Keratinocyte (primary cell): Measurements from ENCODE around the gene WDR74. TPM values are rescaled to one million over a fixed set of nuclear protein-coding genes. Genes with fewer than 3 reads are reported as not detected.

Experiments
- DNase-seq: peaks from one replicate; pipeline ENCODE4 v3.0.0-alpha.2; 2011; ENCODE audit warnings: low read depth, missing footprints, low spot score
- FAIRE-seq: peaks from 2 replicates; lab custom pipeline; 2011; peaks lifted over from hg19 to GRCh38; lab: Jason Lieb, UNC
- H2AFZ ChIP-seq: 2 replicates; pipeline ENCODE4 v1.6.0; 2012; ENCODE audit warnings: low read length, control low read depth, inconsistent platforms; ENCODE audit not compliant: control insufficient read depth
- H3K27ac ChIP-seq: 2 replicates; pipeline ENCODE4 v1.5.1; 2011; ENCODE audit warnings: low read length; ENCODE audit not compliant: control insufficient read depth, insufficient read depth
- H3K27me3 ChIP-seq: 3 replicates; pipeline ENCODE4 v1.6.0; 2011; ENCODE audit warnings: low read length; ENCODE audit not compliant: control insufficient read depth, insufficient read depth; ENCODE audit errors: extremely low read depth
- H3K36me3 ChIP-seq, 2 experiments: 2 replicates in 1 of 2; 3 replicates in 1 of 2; pipeline ENCODE4 v1.5.1; 2011; ENCODE audit warnings: low read length in 2 of 2, mild to moderate bottlenecking in 1 of 2; ENCODE audit not compliant: control insufficient read depth in 2 of 2, insufficient read depth in 2 of 2; ENCODE audit errors: extremely low read depth in 1 of 2
- H3K4me1 ChIP-seq: 3 replicates; pipeline ENCODE4 v1.5.1; 2011; ENCODE audit warnings: low read length; ENCODE audit not compliant: control insufficient read depth, insufficient read depth; ENCODE audit errors: extremely low read depth
- H3K4me2 ChIP-seq: 3 replicates; pipeline ENCODE4 v1.6.0; 2011; ENCODE audit warnings: low read depth, low read length; ENCODE audit not compliant: control insufficient read depth, insufficient read depth; ENCODE audit errors: extremely low read depth
- H3K4me3 ChIP-seq, 3 experiments: fragments of 200-600 bp in 1 of 3; sonication (generic) in 1 of 3; 2 replicates in 2 of 3; 3 replicates in 1 of 3; pipeline ENCODE4 v1.5.1; 2011 to 2016; ENCODE audit warnings: low read length in 3 of 3, mild to moderate bottlenecking in 3 of 3, control low read depth in 2 of 3, inconsistent platforms in 1 of 3, low read depth in 1 of 3, mixed read lengths in 1 of 3, mixed run types in 1 of 3, moderate library complexity in 1 of 3; ENCODE audit not compliant: control insufficient read depth in 2 of 3, insufficient read depth in 2 of 3; ENCODE audit errors: extremely low read depth in 1 of 3
- H3K79me2 ChIP-seq: 2 replicates; pipeline ENCODE4 v1.6.0; 2012; ENCODE audit warnings: low read length; ENCODE audit not compliant: control insufficient read depth, insufficient read depth
- H3K9ac ChIP-seq: 3 replicates; pipeline ENCODE4 v1.6.0; 2011; ENCODE audit warnings: low read length; ENCODE audit not compliant: control insufficient read depth, insufficient read depth; ENCODE audit errors: extremely low read depth
- H3K9me1 ChIP-seq: 3 replicates; pipeline ENCODE4 v1.6.0; 2011; ENCODE audit warnings: low read length; ENCODE audit not compliant: control insufficient read depth, insufficient read depth; ENCODE audit errors: extremely low read depth
- H3K9me3 ChIP-seq: 2 replicates; pipeline ENCODE4 v1.5.1; 2012; ENCODE audit warnings: low read depth, low read length; ENCODE audit not compliant: control insufficient read depth
- H4K20me1 ChIP-seq: 3 replicates; pipeline ENCODE4 v1.6.0; 2011; ENCODE audit warnings: low read length; ENCODE audit not compliant: control insufficient read depth, insufficient read depth; ENCODE audit errors: extremely low read depth
- CTCF ChIP-seq, 3 experiments: IDR thresholded peaks in 1 of 3; conservative IDR thresholded peaks in 1 of 3; optimal IDR thresholded peaks in 1 of 3; 2 replicates in 2 of 3; 3 replicates in 1 of 3; pipeline versions ENCODE3 to v1.5.1; 2011; ENCODE audit warnings: low read length in 3 of 3, mild to moderate bottlenecking in 3 of 3, moderate library complexity in 2 of 3, control low read depth in 1 of 3, inconsistent platforms in 1 of 3; ENCODE audit not compliant: insufficient read depth in 2 of 3; ENCODE audit errors: extremely low read depth in 1 of 3
- EZH2 ChIP-seq: IDR thresholded peaks from one replicate; pipeline ENCODE4 v1.6.1; 2012; ENCODE audit warnings: inconsistent platforms, mild to moderate bottlenecking, low read length, moderate library complexity
- dilution Hi-C: fragments of 300-500 bp; cut with MboI; formaldehyde crosslinking; loops from one replicate; pipeline ENCODE4 v1.7.0; 2020; ENCODE audit warnings: low sequenced_read_pairs; ENCODE audit not compliant: extremely low pct_ligation_motif_present
- polyA plus RNA-seq, 5 experiments: library from polyadenylated mRNA; depleted of rRNA in 3 of 5; stranded (reverse) in 3 of 5; stranded (forward) in 1 of 5; unstranded in 1 of 5; fragments of >200 nt; gene quantifications; 1 replicate in 1 of 5; 2 replicates in 3 of 5; 3 replicates in 1 of 5; pipeline versions ENCODE4 v1.2.1 to v1.2.3, GENCODE V29; 2011 to 2012; ENCODE audit warnings: missing spikeins in 2 of 5, low read depth in 1 of 5, low replicate concordance in 1 of 5

WDR74 gene
- polyA plus RNA-seq, 1 donor (not counting 4 experiments of a cell fraction or from before 2014, with no cell fraction given), result 44.5 TPM

GRCh38 chr11:62805961-62806441 lies 33.4 kb downstream of the WDR74 start:
- DNase-seq (no peak), FAIRE-seq (no peak)
- Histone ChIP-seq H3K9me1 (no peaks in the 10 kb centered on the region), H3K36me3 (peaks cover 13 to 25% of the 10 kb centered on the region in 2 experiments), H3K4me3 (peak overlapping the region; percentile 66 to 99 (median 99)), H3K27me3 (no peaks in the 10 kb centered on the region), H3K79me2 (peaks cover 22% of the 10 kb centered on the region), H3K9me3 (no peaks in the 10 kb centered on the region), H3K4me1 (peaks cover 20% of the 10 kb centered on the region), H3K9ac (peak overlapping the region; percentile 96), H4K20me1 (peaks cover 6% of the 10 kb centered on the region), H2AFZ (peak overlapping the region; percentile 91), H3K27ac (peak overlapping the region; percentile 80), H3K4me2 (peak overlapping the region; percentile 98)
- TF ChIP-seq CTCF (optimal IDR thresholded peaks at IDR 0.05 in 1 of 3, IDR thresholded peaks at IDR 0.05 in 1 of 3, conservative IDR thresholded peaks at IDR 0.05 in 1 of 3; ENCODE audit: extremely low read depth in 1 of 3, insufficient read depth in 2 of 3, low read length in 3 of 3), result no peak
- dilution Hi-C loops, result no loop called here

- H3K9me1 ChIP-seq, result no peaks in the 10 kb centered on the region
- H3K4me3 ChIP-seq, result peak within 1 kb of the TSS; percentile 66 to 99 (median 99)
- H3K27me3 ChIP-seq, result no peaks in the 10 kb centered on the region
- peaks cover 20% of the 10 kb centered on the region for H3K4me1 ChIP-seq
- peaks cover 22% of the 10 kb centered on the region for H3K79me2 ChIP-seq
- dilution Hi-C loops, result no loop called here
- H4K20me1 ChIP-seq, result peaks cover 6% of the 10 kb centered on the region
- H2AFZ ChIP-seq, result peak within 1 kb of the TSS; percentile 91
- H3K27ac ChIP-seq, result peak within 1 kb of the TSS; percentile 80
- TF ChIP-seq EZH2 (no peak), CTCF (optimal IDR thresholded peaks at IDR 0.05 in 1 of 3, IDR thresholded peaks at IDR 0.05 in 1 of 3, conservative IDR thresholded peaks at IDR 0.05 in 1 of 3; ENCODE audit: extremely low read depth in 1 of 3, insufficient read depth in 2 of 3, low read length in 3 of 3) (peak in 2 of 3 experiments; percentile 12 to 17)
- peak within 1 kb of the TSS; percentile 96 for H3K9ac ChIP-seq
- peaks cover 16 to 32% of the 10 kb centered on the region in 2 experiments for H3K36me3 ChIP-seq
- peak within 1 kb of the TSS; percentile 99 for H3K4me2 ChIP-seq
- no peaks in the 10 kb centered on the region for H3K9me3 ChIP-seq
- no peak for FAIRE-seq
- DNase-seq, result peak; percentile 87
Measured at GRCh38 chr11:62805076-62805892, 34.1 kb downstream of the WDR74 start, which contains the start of gene NXF1. Gene NXF1, minus strand, starts transcription at chr11:62805440. Its CDS starts 84 bp downstream, at chr11:62805356.
